RPMI8226 (cell line): ENCODE results near the gene SHANK2.
"Not testable (repeated sequence)": the region's sequence is repeated elsewhere in the genome, so short reads cannot be mapped to it uniquely, and the experiment has no call there.

ENCODE experiments used
- DNase-seq: peaks from one replicate; pipeline ENCODE4 v3.0.0-alpha.2; 2015

SHANK2 gene

GRCh38 chr11:71242391-71242790, 10.0 kb downstream of the SHANK2 start:
- no peak for DNase-seq

GRCh38 chr11:71241721-71242259, 10.6 kb downstream of the SHANK2 start:
- no peak for DNase-seq

GRCh38 chr11:71240865-71241691, 11.3 kb downstream of the SHANK2 start:
- no peak for DNase-seq

- no peak for DNase-seq
These were observed 12.2 kb downstream of the SHANK2 start for GRCh38 chr11:71240061-71240690.

GRCh38 chr11:71239581-71239980, 12.8 kb downstream of the SHANK2 start:
- DNase-seq = no peak

- DNase-seq = no peak
These were observed 13.4 kb downstream of the SHANK2 start for GRCh38 chr11:71238941-71239340.

- DNase-seq = no peak
These were observed 14.0 kb downstream of the SHANK2 start for GRCh38 chr11:71238285-71238875.

- no peak for DNase-seq
These were observed 14.5 kb downstream of the SHANK2 start for GRCh38 chr11:71237853-71238252.

- DNase-seq = no peak
These were observed 15.4 kb downstream of the SHANK2 start for GRCh38 chr11:71236836-71237475.

GRCh38 chr11:71235719-71236118, 16.7 kb downstream of the SHANK2 start:
- no peak for DNase-seq

- DNase-seq = not testable (repeated sequence)
These were observed 18.2 kb downstream of the SHANK2 start for GRCh38 chr11:71233896-71234852.

- no peak for DNase-seq
These were observed 20.0 kb downstream of the SHANK2 start for GRCh38 chr11:71232364-71232763.

GRCh38 chr11:71228961-71229360, 23.4 kb downstream of the SHANK2 start:
- DNase-seq = no peak

GRCh38 chr11:71227058-71227659, 25.2 kb downstream of the SHANK2 start:
- DNase-seq = no peak

- DNase-seq = no peak
These were observed 28.4 kb downstream of the SHANK2 start for GRCh38 chr11:71223671-71224660.

GRCh38 chr11:71223081-71223405, 29.3 kb downstream of the SHANK2 start:
- DNase-seq = no peak

GRCh38 chr11:71222318-71223080, 29.9 kb downstream of the SHANK2 start:
- DNase-seq = no peak

- no peak for DNase-seq
These were observed 30.6 kb downstream of the SHANK2 start for GRCh38 chr11:71221821-71222220.

- no peak for DNase-seq
These were observed 31.2 kb downstream of the SHANK2 start for GRCh38 chr11:71221201-71221600.
